ENCODE results near the gene COQ8A.
A peak's percentile ranks its signal among the peaks of the same experiment; 100 is the strongest.

Gene COQ8A

GRCh38 chr1:227033880-227034279 lies 93.8 kb downstream of the COQ8A start:
- no peak for DNase-seq

GRCh38 chr1:227035316-227035715 lies 95.2 kb downstream of the COQ8A start:
- peak; percentile 36 for DNase-seq

GRCh38 chr1:227037121-227037520 lies 97.0 kb downstream of the COQ8A start:
- DNase-seq: no peak
